ENCODE results near the gene TFEB.

The TFEB gene

GRCh38 chr6:41694815-41695526, 40.4 kb downstream of the TFEB start:
- Histone ChIP-seq H3K9ac (ENCODE audit: low read length) (no peak overlapping the region), H3K27me3 (ENCODE audit: control insufficient read depth in 1 of 2, insufficient read depth in 1 of 2, low read length in 2 of 2) (no peaks in the 10 kb centered on the region), H2BK12ac (ENCODE audit: low read length in 2 of 2) (no peak overlapping the region), H2BK120ac (ENCODE audit: low read depth, low read length) (no peak overlapping the region), H3K14ac (ENCODE audit: low read length in 2 of 2) (no peak overlapping the region), H2AK5ac (ENCODE audit: low read length, severe bottlenecking) (peak overlapping the region; percentile 69), H3K79me1 (replicated peaks; ENCODE audit: low read length, poor library complexity, severe bottlenecking) (peaks cover 35% of the 10 kb centered on the region), H3K4me1 (ENCODE audit: control insufficient read depth, insufficient read depth, low read depth, low read length) (peaks cover 42% of the 10 kb centered on the region), H3K23ac (ENCODE audit: low read length in 2 of 2) (no peak overlapping the region), H3K9me3 (ENCODE audit: control insufficient read depth, low read length) (no peaks in the 10 kb centered on the region), H2BK5ac (ENCODE audit: low read depth, low read length, poor library complexity, severe bottlenecking) (no peak overlapping the region), H3K18ac (ENCODE audit: low read depth in 1 of 2, low read length in 2 of 2) (no peak overlapping the region), H3K36me3 (ENCODE audit: control insufficient read depth in 1 of 2, insufficient read depth in 2 of 2, low read depth in 1 of 2, low read length in 2 of 2) (peaks cover 4 to 21% of the 10 kb centered on the region in 2 experiments), H3K4ac (ENCODE audit: low read depth in 1 of 2, low read length in 2 of 2) (no peak overlapping the region), H3K4me2 (ENCODE audit: low read length, poor library complexity, severe bottlenecking) (no peak overlapping the region), H4K91ac (ENCODE audit: low read length) (no peak overlapping the region), H2BK15ac (ENCODE audit: low read depth, poor library complexity, severe bottlenecking) (peak overlapping the region; percentile 19), H3K4me3 (ENCODE audit: insufficient read depth in 1 of 2, low read depth in 1 of 2, low read length in 2 of 2) (no peak overlapping the region), H3K27ac (ENCODE audit: low read length, poor library complexity, severe bottlenecking) (peak overlapping the region; percentile 19), H2AFZ (ENCODE audit: low read depth, low read length) (no peak overlapping the region), H4K8ac (ENCODE audit: low read length) (no peak overlapping the region)
- 84% methylated on average over 5 of the region's 6 CpGs for WGBS
- DNase-seq: no peak

GRCh38 chr6:41693281-41694240, 41.8 kb downstream of the TFEB start:
- WGBS: 92% methylated on average over 10 of the region's 10 CpGs
- Histone ChIP-seq H2AFZ (ENCODE audit: low read depth, low read length) (no peak overlapping the region), H2BK15ac (ENCODE audit: low read depth, poor library complexity, severe bottlenecking) (no peak overlapping the region), H3K36me3 (ENCODE audit: control insufficient read depth in 1 of 2, insufficient read depth in 2 of 2, low read depth in 1 of 2, low read length in 2 of 2) (peaks cover 4 to 30% of the 10 kb centered on the region in 2 experiments), H2BK5ac (ENCODE audit: low read depth, low read length, poor library complexity, severe bottlenecking) (no peak overlapping the region), H2BK12ac (ENCODE audit: low read length in 2 of 2) (peak overlapping the region in 1 of 2 experiments; percentile 21), H3K79me1 (replicated peaks; ENCODE audit: low read length, poor library complexity, severe bottlenecking) (peaks cover 42% of the 10 kb centered on the region), H3K23ac (ENCODE audit: low read length in 2 of 2) (no peak overlapping the region), H3K4me3 (ENCODE audit: insufficient read depth in 1 of 2, low read depth in 1 of 2, low read length in 2 of 2) (no peak overlapping the region), H3K9me3 (ENCODE audit: control insufficient read depth, low read length) (no peaks in the 10 kb centered on the region), H2AK5ac (ENCODE audit: low read length, severe bottlenecking) (peak overlapping the region; percentile 21), H3K18ac (ENCODE audit: low read depth in 1 of 2, low read length in 2 of 2) (no peak overlapping the region), H4K8ac (ENCODE audit: low read length) (no peak overlapping the region), H3K4me2 (ENCODE audit: low read length, poor library complexity, severe bottlenecking) (no peak overlapping the region), H3K4me1 (ENCODE audit: control insufficient read depth, insufficient read depth, low read depth, low read length) (peaks cover 42% of the 10 kb centered on the region), H4K91ac (ENCODE audit: low read length) (no peak overlapping the region), H3K4ac (ENCODE audit: low read depth in 1 of 2, low read length in 2 of 2) (no peak overlapping the region), H3K27me3 (ENCODE audit: control insufficient read depth in 1 of 2, insufficient read depth in 1 of 2, low read length in 2 of 2) (no peaks in the 10 kb centered on the region), H2BK120ac (ENCODE audit: low read depth, low read length) (no peak overlapping the region), H3K27ac (ENCODE audit: low read length, poor library complexity, severe bottlenecking) (no peak overlapping the region), H3K14ac (ENCODE audit: low read length in 2 of 2) (peak overlapping the region in 1 of 2 experiments; percentile 71), H3K9ac (ENCODE audit: low read length) (no peak overlapping the region)
- no peak for DNase-seq

GRCh38 chr6:41692730-41693129, 42.7 kb downstream of the TFEB start:
- no peak overlapping the region for H2AFZ ChIP-seq (ENCODE audit: low read depth, low read length)
- H3K27me3 ChIP-seq (ENCODE audit: control insufficient read depth in 1 of 2, insufficient read depth in 1 of 2, low read length in 2 of 2): no peaks in the 10 kb centered on the region
- H4K8ac ChIP-seq (ENCODE audit: low read length): no peak overlapping the region
- no peak overlapping the region for H3K23ac ChIP-seq (ENCODE audit: low read length in 2 of 2)
- H2BK12ac ChIP-seq (ENCODE audit: low read length in 2 of 2): no peak overlapping the region
- H3K4ac ChIP-seq (ENCODE audit: low read depth in 1 of 2, low read length in 2 of 2): no peak overlapping the region
- WGBS: 91% methylated on average over 2 of the region's 2 CpGs
- no peaks in the 10 kb centered on the region for H3K9me3 ChIP-seq (ENCODE audit: control insufficient read depth, low read length)
- no peak overlapping the region for H3K9ac ChIP-seq (ENCODE audit: low read length)
- peaks cover 44% of the 10 kb centered on the region for H3K79me1 ChIP-seq (replicated peaks; ENCODE audit: low read length, poor library complexity, severe bottlenecking)
- H3K27ac ChIP-seq (ENCODE audit: low read length, poor library complexity, severe bottlenecking): no peak overlapping the region
- no peak overlapping the region for H3K14ac ChIP-seq (ENCODE audit: low read length in 2 of 2)
- H2BK15ac ChIP-seq (ENCODE audit: low read depth, poor library complexity, severe bottlenecking): no peak overlapping the region
- H3K18ac ChIP-seq (ENCODE audit: low read depth in 1 of 2, low read length in 2 of 2): no peak overlapping the region
- DNase-seq: no peak
- H4K91ac ChIP-seq (ENCODE audit: low read length): no peak overlapping the region
- no peak overlapping the region for H2BK120ac ChIP-seq (ENCODE audit: low read depth, low read length)
- H2BK5ac ChIP-seq (ENCODE audit: low read depth, low read length, poor library complexity, severe bottlenecking): no peak overlapping the region
- H3K4me2 ChIP-seq (ENCODE audit: low read length, poor library complexity, severe bottlenecking): no peak overlapping the region
- peaks cover 4 to 38% of the 10 kb centered on the region in 2 experiments for H3K36me3 ChIP-seq (ENCODE audit: control insufficient read depth in 1 of 2, insufficient read depth in 2 of 2, low read depth in 1 of 2, low read length in 2 of 2)
- H3K4me3 ChIP-seq (ENCODE audit: insufficient read depth in 1 of 2, low read depth in 1 of 2, low read length in 2 of 2): no peak overlapping the region
- peaks cover 42% of the 10 kb centered on the region for H3K4me1 ChIP-seq (ENCODE audit: control insufficient read depth, insufficient read depth, low read depth, low read length)
- H2AK5ac ChIP-seq (ENCODE audit: low read length, severe bottlenecking): peak overlapping the region; percentile 47

GRCh38 chr6:41692080-41692675, 43.2 kb downstream of the TFEB start:
- H3K18ac ChIP-seq (ENCODE audit: low read depth in 1 of 2, low read length in 2 of 2): no peak overlapping the region
- H2BK12ac ChIP-seq (ENCODE audit: low read length in 2 of 2): no peak overlapping the region
- H3K14ac ChIP-seq (ENCODE audit: low read length in 2 of 2): no peak overlapping the region
- H2AFZ ChIP-seq (ENCODE audit: low read depth, low read length): no peak overlapping the region
- H3K4me1 ChIP-seq (ENCODE audit: control insufficient read depth, insufficient read depth, low read depth, low read length): peaks cover 42% of the 10 kb centered on the region
- H3K4ac ChIP-seq (ENCODE audit: low read depth in 1 of 2, low read length in 2 of 2): no peak overlapping the region
- no peak overlapping the region for H2BK120ac ChIP-seq (ENCODE audit: low read depth, low read length)
- no peaks in the 10 kb centered on the region for H3K9me3 ChIP-seq (ENCODE audit: control insufficient read depth, low read length)
- no peak overlapping the region for H4K91ac ChIP-seq (ENCODE audit: low read length)
- no peak overlapping the region for H2BK15ac ChIP-seq (ENCODE audit: low read depth, poor library complexity, severe bottlenecking)
- H3K23ac ChIP-seq (ENCODE audit: low read length in 2 of 2): no peak overlapping the region
- H3K4me2 ChIP-seq (ENCODE audit: low read length, poor library complexity, severe bottlenecking): no peak overlapping the region
- H3K4me3 ChIP-seq (ENCODE audit: insufficient read depth in 1 of 2, low read depth in 1 of 2, low read length in 2 of 2): no peak overlapping the region
- no peak overlapping the region for H3K27ac ChIP-seq (ENCODE audit: low read length, poor library complexity, severe bottlenecking)
- peak overlapping the region; percentile 47 for H2AK5ac ChIP-seq (ENCODE audit: low read length, severe bottlenecking)
- no peak overlapping the region for H2BK5ac ChIP-seq (ENCODE audit: low read depth, low read length, poor library complexity, severe bottlenecking)
- H3K36me3 ChIP-seq (ENCODE audit: control insufficient read depth in 1 of 2, insufficient read depth in 2 of 2, low read depth in 1 of 2, low read length in 2 of 2): peaks cover 5 to 44% of the 10 kb centered on the region in 2 experiments
- no peak for DNase-seq
- H3K9ac ChIP-seq (ENCODE audit: low read length): no peak overlapping the region
- H3K79me1 ChIP-seq (replicated peaks; ENCODE audit: low read length, poor library complexity, severe bottlenecking): peaks cover 45% of the 10 kb centered on the region
- no peak overlapping the region for H4K8ac ChIP-seq (ENCODE audit: low read length)
- no peaks in the 10 kb centered on the region for H3K27me3 ChIP-seq (ENCODE audit: control insufficient read depth in 1 of 2, insufficient read depth in 1 of 2, low read length in 2 of 2)

Measured in mesenchymal stem cell (in vitro differentiated cells and primary cell).